Panc1 (cell line): Measurements from ENCODE around the gene CHSY1.

Source experiments
- POLR2AphosphoS5 ChIP-seq: IDR thresholded peaks from 2 replicates; pipeline ENCODE4 v1.6.1; 2012; ENCODE audit warnings: mild to moderate bottlenecking, low read depth, low read length, moderate library complexity
- TF ChIP-seq, protein P1 (sequence below): fragments of 450-650 bp; IDR thresholded peaks from 2 replicates; pipeline ENCODE4 v1.5.1; 2017; ENCODE audit warnings: mild to moderate bottlenecking
- TF ChIP-seq, protein P2 (sequence below), 2 experiments: IDR thresholded peaks; 2 replicates each; pipeline ENCODE4 v1.6.1; 2011 to 2012; ENCODE audit warnings: low read depth in 2 of 2, control low read depth in 1 of 2, low read length in 1 of 2, mild to moderate bottlenecking in 1 of 2, moderate library complexity in 1 of 2; ENCODE audit not compliant: insufficient read depth in 1 of 2

DNA sequence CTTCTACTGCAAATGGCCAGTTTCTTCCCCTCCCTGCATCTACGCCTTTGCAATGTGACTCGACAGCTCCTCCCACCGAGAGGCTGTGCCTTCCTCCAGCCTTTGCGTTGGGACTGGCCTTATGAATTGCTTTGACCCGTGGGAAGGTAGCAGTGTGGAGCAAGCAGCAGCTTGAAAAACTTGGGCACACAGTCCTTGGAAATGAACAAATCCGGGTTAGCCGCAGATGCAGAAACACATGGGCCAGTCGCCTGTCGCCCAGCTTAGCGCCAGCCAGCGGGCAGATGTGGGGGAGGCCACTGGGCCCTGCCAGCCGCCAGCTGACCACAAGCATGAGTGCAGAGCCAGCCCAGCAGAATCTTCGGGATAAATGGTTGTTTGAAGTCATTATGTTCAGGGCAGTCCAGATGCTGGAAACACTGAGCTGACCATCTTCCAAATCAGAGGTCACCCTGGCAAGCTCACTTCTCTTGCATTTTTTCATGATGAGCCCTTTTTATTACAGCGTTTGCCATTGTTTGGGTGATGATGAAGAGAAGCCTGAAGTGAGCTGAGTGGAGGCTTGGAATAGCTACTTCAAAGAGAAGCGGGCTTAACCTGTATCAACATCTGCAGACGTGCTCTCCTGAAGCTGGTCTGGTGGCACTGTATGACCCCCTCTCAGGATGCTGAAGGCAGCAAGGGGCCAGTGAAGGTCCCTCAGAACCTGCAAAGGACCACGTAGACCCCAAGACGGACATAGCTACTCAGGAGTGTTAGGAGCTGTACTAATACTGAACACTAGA is 15.7 kb upstream of the CHSY1 start:
- TF ChIP-seq, protein P1, sequence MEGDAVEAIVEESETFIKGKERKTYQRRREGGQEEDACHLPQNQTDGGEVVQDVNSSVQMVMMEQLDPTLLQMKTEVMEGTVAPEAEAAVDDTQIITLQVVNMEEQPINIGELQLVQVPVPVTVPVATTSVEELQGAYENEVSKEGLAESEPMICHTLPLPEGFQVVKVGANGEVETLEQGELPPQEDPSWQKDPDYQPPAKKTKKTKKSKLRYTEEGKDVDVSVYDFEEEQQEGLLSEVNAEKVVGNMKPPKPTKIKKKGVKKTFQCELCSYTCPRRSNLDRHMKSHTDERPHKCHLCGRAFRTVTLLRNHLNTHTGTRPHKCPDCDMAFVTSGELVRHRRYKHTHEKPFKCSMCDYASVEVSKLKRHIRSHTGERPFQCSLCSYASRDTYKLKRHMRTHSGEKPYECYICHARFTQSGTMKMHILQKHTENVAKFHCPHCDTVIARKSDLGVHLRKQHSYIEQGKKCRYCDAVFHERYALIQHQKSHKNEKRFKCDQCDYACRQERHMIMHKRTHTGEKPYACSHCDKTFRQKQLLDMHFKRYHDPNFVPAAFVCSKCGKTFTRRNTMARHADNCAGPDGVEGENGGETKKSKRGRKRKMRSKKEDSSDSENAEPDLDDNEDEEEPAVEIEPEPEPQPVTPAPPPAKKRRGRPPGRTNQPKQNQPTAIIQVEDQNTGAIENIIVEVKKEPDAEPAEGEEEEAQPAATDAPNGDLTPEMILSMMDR: no peak
- TF ChIP-seq, protein P2, sequence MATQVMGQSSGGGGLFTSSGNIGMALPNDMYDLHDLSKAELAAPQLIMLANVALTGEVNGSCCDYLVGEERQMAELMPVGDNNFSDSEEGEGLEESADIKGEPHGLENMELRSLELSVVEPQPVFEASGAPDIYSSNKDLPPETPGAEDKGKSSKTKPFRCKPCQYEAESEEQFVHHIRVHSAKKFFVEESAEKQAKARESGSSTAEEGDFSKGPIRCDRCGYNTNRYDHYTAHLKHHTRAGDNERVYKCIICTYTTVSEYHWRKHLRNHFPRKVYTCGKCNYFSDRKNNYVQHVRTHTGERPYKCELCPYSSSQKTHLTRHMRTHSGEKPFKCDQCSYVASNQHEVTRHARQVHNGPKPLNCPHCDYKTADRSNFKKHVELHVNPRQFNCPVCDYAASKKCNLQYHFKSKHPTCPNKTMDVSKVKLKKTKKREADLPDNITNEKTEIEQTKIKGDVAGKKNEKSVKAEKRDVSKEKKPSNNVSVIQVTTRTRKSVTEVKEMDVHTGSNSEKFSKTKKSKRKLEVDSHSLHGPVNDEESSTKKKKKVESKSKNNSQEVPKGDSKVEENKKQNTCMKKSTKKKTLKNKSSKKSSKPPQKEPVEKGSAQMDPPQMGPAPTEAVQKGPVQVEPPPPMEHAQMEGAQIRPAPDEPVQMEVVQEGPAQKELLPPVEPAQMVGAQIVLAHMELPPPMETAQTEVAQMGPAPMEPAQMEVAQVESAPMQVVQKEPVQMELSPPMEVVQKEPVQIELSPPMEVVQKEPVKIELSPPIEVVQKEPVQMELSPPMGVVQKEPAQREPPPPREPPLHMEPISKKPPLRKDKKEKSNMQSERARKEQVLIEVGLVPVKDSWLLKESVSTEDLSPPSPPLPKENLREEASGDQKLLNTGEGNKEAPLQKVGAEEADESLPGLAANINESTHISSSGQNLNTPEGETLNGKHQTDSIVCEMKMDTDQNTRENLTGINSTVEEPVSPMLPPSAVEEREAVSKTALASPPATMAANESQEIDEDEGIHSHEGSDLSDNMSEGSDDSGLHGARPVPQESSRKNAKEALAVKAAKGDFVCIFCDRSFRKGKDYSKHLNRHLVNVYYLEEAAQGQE (IDR thresholded peaks at IDR 0.05; ENCODE audit: insufficient read depth in 1 of 2, low read depth in 2 of 2, low read length in 1 of 2): no peak
- no peak for TF ChIP-seq POLR2AphosphoS5
